CD8-positive, alpha-beta memory T cell (primary cell): ENCODE data around the gene DAB1. TPM values are rescaled to one million over a fixed set of nuclear protein-coding genes. Genes with fewer than 3 reads are reported as not detected.

Experiments
- CTCF ChIA-PET: fragments of 350-600 bp; sonication (Branson Sonifier 250); formaldehyde crosslinking; loops from one replicate; lab custom pipeline; 2021; ENCODE audit warnings: antibody characterized with exemption; lab: Charles Lee
- POLR2A ChIA-PET: fragments of 350-600 bp; sonication (Branson Sonifier 250); formaldehyde crosslinking; loops from one replicate; lab custom pipeline; 2021; ENCODE audit warnings: antibody characterized with exemption; lab: Charles Lee
- DNase-seq, 5 donors: peaks; one replicate each; pipeline versions ENCODE4 v3.0.0 to v3.0.0-alpha.2; 2020 to 2022; ENCODE audit warnings: mixed read lengths in 1 of 5
- H3K27ac ChIP-seq: one replicate; pipeline ENCODE4 v1.7.0; 2013; ENCODE audit warnings: low read depth, mild to moderate bottlenecking, low read length, moderate library complexity
- H3K27me3 ChIP-seq: 2 replicates; pipeline ENCODE4 v1.7.0; 2013; ENCODE audit warnings: low read length, mild to moderate bottlenecking; ENCODE audit not compliant: insufficient read depth, poor library complexity, severe bottlenecking
- H3K36me3 ChIP-seq: 2 replicates; pipeline ENCODE4 v1.7.0; 2013; ENCODE audit warnings: mild to moderate bottlenecking, low read length, moderate library complexity; ENCODE audit not compliant: insufficient read depth
- H3K4me1 ChIP-seq: 2 replicates; pipeline ENCODE4 v1.7.0; 2013; ENCODE audit warnings: mild to moderate bottlenecking, low read length, moderate library complexity; ENCODE audit not compliant: insufficient read depth
- H3K4me3 ChIP-seq: 2 replicates; pipeline ENCODE4 v1.7.0; 2013; ENCODE audit warnings: mild to moderate bottlenecking, low read length
- H3K9me3 ChIP-seq: 2 replicates; pipeline ENCODE4 v1.7.0; 2013; ENCODE audit warnings: mild to moderate bottlenecking, low read length
- H3K27ac Mint-ChIP-seq, 8 donors: one replicate each; pipeline ENCODE4 v1.8.0; 2020 to 2021; ENCODE audit warnings: mixed read lengths in 8 of 8, mild to moderate bottlenecking in 6 of 8, inconsistent platforms in 3 of 8, moderate library complexity in 3 of 8
- H3K27me3 Mint-ChIP-seq, 2 donors: one replicate each; pipeline ENCODE4 v1.8.0; 2020 to 2021; ENCODE audit warnings: mixed read lengths in 2 of 2, mild to moderate bottlenecking in 1 of 2, moderate library complexity in 1 of 2
- H3K36me3 Mint-ChIP-seq, 3 donors: one replicate each; pipeline ENCODE4 v1.8.0; 2020 to 2021; ENCODE audit warnings: mixed read lengths in 3 of 3, inconsistent platforms in 1 of 3, mild to moderate bottlenecking in 1 of 3
- H3K4me1 Mint-ChIP-seq, 3 donors: one replicate each; pipeline ENCODE4 v1.8.0; 2020 to 2021; ENCODE audit warnings: mixed read lengths in 3 of 3, inconsistent platforms in 1 of 3, mild to moderate bottlenecking in 1 of 3
- H3K4me3 Mint-ChIP-seq, 7 donors: one replicate each; pipeline ENCODE4 v1.8.0; 2020 to 2021; ENCODE audit warnings: mixed read lengths in 7 of 7, mild to moderate bottlenecking in 6 of 7, moderate library complexity in 4 of 7, inconsistent platforms in 2 of 7
- H3K9me3 Mint-ChIP-seq, 5 donors: one replicate each; pipeline ENCODE4 v1.8.0; 2020 to 2022; ENCODE audit warnings: mixed read lengths in 5 of 5, mild to moderate bottlenecking in 3 of 5, moderate library complexity in 2 of 5, inconsistent platforms in 1 of 5
- polyA plus RNA-seq: library from polyadenylated mRNA; unstranded; fragments of 300-500 nt; fragmentation: Illumina TruSeq; gene quantifications from one replicate; pipeline ENCODE4 v1.2.3, GENCODE V29; 2021
- total RNA-seq, 2 experiments: library from RNA; stranded (reverse); gene quantifications; one replicate each; pipeline ENCODE4 v1.2.3, GENCODE V29; 2021

Gene DAB1
- total and polyA plus RNA-seq, 3 experiments from 2014 or later: 0.09 to 1.7 TPM; not detected in 1

DNA sequence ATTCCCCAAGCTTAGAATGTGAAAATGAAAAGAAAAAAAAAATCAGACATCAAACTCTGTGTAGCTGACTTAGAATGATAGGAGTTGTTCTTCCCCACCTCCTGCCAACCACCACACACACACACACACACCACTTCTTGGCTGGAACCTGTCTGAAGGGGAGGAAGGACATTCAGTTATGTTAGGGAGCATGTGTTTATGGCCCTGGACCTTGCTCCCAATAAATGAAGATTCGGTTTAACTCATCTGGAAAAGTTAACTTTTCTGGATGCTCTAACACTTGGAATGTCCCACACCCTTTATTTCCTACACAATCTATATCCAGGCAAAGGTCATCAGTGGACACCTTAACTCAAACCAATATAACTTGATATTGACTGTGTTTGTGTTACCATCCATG, 112.4 kb downstream of the DAB1 start:
- peaks cover 14% of the 10 kb centered on the region for H3K4me1 ChIP-seq
- no peak for DNase-seq
- Mint-ChIP-seq H3K4me3 (no peak overlapping the region), H3K27me3 (peaks cover 3% of the 10 kb centered on the region in 2 donors), H3K4me1 (peaks cover 13 to 20% (median 15%) of the 10 kb centered on the region in 3 donors), H3K27ac (peak overlapping the region in 1 of 8 donors; percentile 8), H3K36me3 (no peaks in the 10 kb centered on the region), H3K9me3 (peaks cover 0 to 8% (median 0%) of the 10 kb centered on the region in 5 donors)
- H3K36me3 ChIP-seq: no peaks in the 10 kb centered on the region
- CTCF ChIA-PET: no interaction called here
- H3K9me3 ChIP-seq: no peaks in the 10 kb centered on the region
- POLR2A ChIA-PET: no interaction called here
- no peaks in the 10 kb centered on the region for H3K27me3 ChIP-seq
- no peak overlapping the region for H3K27ac ChIP-seq
- no peak overlapping the region for H3K4me3 ChIP-seq

DNA sequence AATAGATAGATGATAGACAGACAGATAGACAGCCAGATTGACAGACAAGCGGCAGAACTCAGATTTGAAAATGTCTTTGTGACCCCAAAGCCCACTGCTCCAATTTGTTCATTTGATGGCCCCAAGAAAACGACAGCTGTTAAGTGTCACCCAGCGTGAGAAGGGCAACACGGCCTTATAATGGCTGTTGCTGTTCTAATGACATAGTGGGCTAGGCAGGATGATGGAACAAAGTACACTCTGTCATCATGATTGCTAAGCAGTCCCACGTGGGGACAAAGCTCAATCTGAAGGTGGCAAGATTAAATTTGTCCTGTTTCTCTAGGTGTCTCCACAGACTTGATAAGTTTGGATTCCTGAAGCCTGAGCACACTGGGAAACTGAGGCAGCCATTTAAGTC, 112.9 kb downstream of the DAB1 start:
- H3K27me3 Mint-ChIP-seq: peaks cover 3% of the 10 kb centered on the region in 2 donors
- no peak overlapping the region for H3K27ac ChIP-seq
- ChIA-PET POLR2A (no interaction called here), CTCF (no interaction called here)
- H3K4me3 ChIP-seq: no peak overlapping the region
- no peaks in the 10 kb centered on the region for H3K36me3 ChIP-seq
- H3K27me3 ChIP-seq: no peaks in the 10 kb centered on the region
- H3K4me1 ChIP-seq: peaks cover 14% of the 10 kb centered on the region
- peaks cover 13 to 20% (median 18%) of the 10 kb centered on the region in 3 donors for H3K4me1 Mint-ChIP-seq
- no peak overlapping the region for H3K4me3 Mint-ChIP-seq
- no peaks in the 10 kb centered on the region for H3K36me3 Mint-ChIP-seq
- peaks cover 0 to 8% (median 0%) of the 10 kb centered on the region in 5 donors for H3K9me3 Mint-ChIP-seq
- H3K9me3 ChIP-seq: no peaks in the 10 kb centered on the region
- peak overlapping the region in 1 of 8 donors; percentile 69 for H3K27ac Mint-ChIP-seq
- no peak for DNase-seq

DNA sequence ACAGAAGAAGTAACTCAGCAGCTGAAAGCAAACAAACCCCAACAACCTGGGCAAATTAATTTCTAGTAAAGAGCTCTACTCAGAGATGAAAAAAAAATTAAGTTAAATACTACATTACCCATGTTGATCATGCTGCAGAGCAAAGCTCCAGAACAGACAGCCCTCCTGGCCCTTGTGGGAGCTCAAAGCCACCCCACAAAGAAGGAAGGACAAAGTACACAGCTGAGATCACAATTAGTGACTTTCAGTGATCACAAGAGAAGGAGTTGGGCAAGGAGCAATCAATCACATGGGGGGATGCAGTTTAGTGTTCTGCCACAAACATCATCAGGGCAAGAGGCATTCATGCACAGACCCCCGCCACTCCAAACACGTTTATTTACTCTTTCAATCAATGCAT, 114.2 kb downstream of the DAB1 start:
- Mint-ChIP-seq H3K4me1 (peaks cover 13 to 21% (median 20%) of the 10 kb centered on the region in 3 donors), H3K27me3 (peaks cover 3% of the 10 kb centered on the region in 2 donors), H3K36me3 (no peaks in the 10 kb centered on the region), H3K4me3 (no peak overlapping the region), H3K27ac (peak overlapping the region in 6 of 8 donors; percentile 8 to 70 (median 54)), H3K9me3 (peaks cover 0 to 8% (median 0%) of the 10 kb centered on the region in 5 donors)
- Histone ChIP-seq H3K4me3 (no peak overlapping the region), H3K27me3 (no peaks in the 10 kb centered on the region), H3K27ac (no peak overlapping the region), H3K36me3 (no peaks in the 10 kb centered on the region), H3K9me3 (no peaks in the 10 kb centered on the region), H3K4me1 (peaks cover 14% of the 10 kb centered on the region)
- CTCF ChIA-PET: no interaction called here
- no peak for DNase-seq
- POLR2A ChIA-PET: no interaction called here

DNA sequence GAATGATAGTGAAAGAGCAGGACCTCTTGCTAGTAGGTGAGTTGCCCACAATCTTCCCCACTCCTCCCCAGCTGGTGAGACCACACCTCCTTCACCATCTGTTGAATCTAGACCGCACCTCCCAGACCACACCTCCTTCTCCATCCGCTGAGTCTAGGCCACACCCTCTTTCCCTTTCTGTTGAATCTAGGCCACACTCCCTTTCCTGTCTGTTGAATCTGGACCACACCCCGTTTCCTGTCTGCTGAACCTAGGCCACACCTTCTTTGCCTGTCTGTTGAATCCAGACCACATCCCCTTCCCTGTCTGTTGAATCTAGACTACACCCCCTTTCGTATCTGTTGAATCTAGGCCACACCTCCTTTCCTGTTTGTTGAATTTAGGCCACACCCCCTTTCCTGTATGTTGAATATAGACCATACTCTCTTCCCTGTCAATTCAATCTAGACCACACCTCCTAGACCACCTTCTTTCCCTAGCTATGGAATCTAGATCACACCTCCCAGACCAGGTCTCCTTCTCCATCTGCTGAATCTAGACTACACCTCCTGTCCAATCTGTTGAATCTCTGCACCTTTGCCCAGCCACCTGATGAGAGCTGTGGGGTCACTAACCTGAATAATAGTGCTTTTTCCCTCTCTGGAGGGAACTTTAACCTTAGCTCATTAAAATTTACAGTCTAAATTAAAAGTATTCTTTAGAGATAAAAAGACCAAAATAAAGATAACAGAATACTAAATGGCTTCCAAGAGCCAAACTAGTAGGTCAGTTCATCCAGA, 116.3 kb downstream of the DAB1 start:
- Histone ChIP-seq H3K4me1 (peaks cover 14% of the 10 kb centered on the region), H3K9me3 (no peaks in the 10 kb centered on the region), H3K27ac (no peak overlapping the region), H3K4me3 (no peak overlapping the region), H3K36me3 (no peaks in the 10 kb centered on the region), H3K27me3 (no peaks in the 10 kb centered on the region)
- CTCF ChIA-PET: interaction anchor here (0.6 kb wide), 1 partner anchor 129 kb away, joined by 3 read pairs; no protein-coding TSS in a partner anchor
- Mint-ChIP-seq H3K36me3 (no peaks in the 10 kb centered on the region), H3K27me3 (peaks cover 3 to 4% of the 10 kb centered on the region in 2 donors), H3K9me3 (peaks cover 0 to 8% (median 2%) of the 10 kb centered on the region in 5 donors), H3K27ac (peak overlapping the region; percentile 61 to 97 (median 88)), H3K4me1 (peaks cover 13 to 21% (median 20%) of the 10 kb centered on the region in 3 donors), H3K4me3 (peak overlapping the region; percentile 4 to 81 (median 69))
- DNase-seq: peak; percentile 51 to 84 (median 75)
- POLR2A ChIA-PET: no interaction called here

DNA sequence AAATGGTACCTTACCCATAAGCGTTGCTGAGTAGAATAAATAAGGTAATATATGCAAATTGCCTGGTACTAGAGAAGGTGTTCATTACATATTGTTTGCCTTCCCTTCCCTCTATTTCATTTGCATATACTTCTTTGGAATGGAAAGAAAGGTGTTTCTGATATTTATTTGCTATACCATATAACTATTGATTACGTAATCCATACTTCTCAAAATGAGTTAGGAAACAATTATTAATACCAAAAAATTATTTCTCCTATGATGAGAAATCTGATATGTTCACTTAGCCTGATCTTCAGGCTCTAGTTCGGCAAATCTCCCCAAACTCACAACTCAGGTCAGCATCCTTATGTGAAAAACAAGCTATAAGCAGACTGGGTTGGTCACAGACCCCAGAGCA, 119.3 kb downstream of the DAB1 start:
- peaks cover 0 to 8% (median 3%) of the 10 kb centered on the region in 5 donors for H3K9me3 Mint-ChIP-seq
- peaks cover 13 to 21% (median 14%) of the 10 kb centered on the region in 3 donors for H3K4me1 Mint-ChIP-seq
- H3K27me3 Mint-ChIP-seq: peaks cover 0 to 4% of the 10 kb centered on the region in 2 donors
- no peak overlapping the region for H3K4me3 Mint-ChIP-seq
- H3K27ac ChIP-seq: no peak overlapping the region
- peaks cover 14% of the 10 kb centered on the region for H3K4me1 ChIP-seq
- H3K4me3 ChIP-seq: no peak overlapping the region
- H3K27me3 ChIP-seq: no peaks in the 10 kb centered on the region
- H3K36me3 ChIP-seq: no peaks in the 10 kb centered on the region
- no peak for DNase-seq
- H3K9me3 ChIP-seq: no peaks in the 10 kb centered on the region
- ChIA-PET POLR2A (no interaction called here), CTCF (no interaction called here)
- peaks cover 0 to 3% (median 0%) of the 10 kb centered on the region in 3 donors for H3K36me3 Mint-ChIP-seq
- H3K27ac Mint-ChIP-seq: peak overlapping the region in 1 of 8 donors; percentile 66

DNA sequence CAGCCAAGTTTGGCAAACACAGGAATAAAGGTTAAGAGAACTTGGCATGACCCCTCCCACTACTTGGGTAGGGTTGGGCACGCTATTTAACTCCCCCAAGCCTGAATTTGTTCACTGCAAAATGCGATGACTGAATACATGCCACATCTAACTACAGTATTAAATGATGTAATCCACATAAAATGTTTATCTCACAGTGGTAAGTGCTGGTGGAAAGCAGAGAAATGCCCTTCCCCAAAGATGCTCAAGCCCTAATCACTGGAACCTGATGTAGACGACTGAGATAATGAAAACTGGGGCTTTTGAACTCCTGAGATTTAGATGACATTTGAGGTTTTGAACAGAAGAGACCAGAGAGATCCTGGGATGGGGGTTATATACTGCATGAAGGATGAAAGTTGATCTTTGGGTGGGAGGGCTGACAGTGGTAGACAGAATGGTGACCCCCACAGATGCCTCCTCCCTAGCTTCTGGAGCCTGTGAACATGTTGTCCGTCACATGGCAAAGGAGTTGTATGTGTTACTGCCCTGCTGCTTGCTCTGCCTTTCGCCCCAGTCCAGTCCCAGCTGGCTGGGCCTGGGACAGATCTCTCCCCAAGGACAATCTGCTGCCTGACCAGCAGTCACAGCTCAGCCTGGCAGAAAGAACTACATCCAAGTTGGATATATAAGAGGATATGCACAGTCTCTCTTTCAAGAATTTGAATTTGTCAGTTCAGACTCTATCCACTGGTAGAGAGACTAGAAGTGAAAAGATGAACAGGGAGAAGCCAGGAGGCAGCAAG, 120.9 kb downstream of the DAB1 start:
- peaks cover 0 to 3% (median 0%) of the 10 kb centered on the region in 3 donors for H3K36me3 Mint-ChIP-seq
- no peaks in the 10 kb centered on the region for H3K27me3 ChIP-seq
- H3K27ac Mint-ChIP-seq: no peak overlapping the region
- H3K9me3 ChIP-seq: no peaks in the 10 kb centered on the region
- peaks cover 0 to 2% of the 10 kb centered on the region in 2 donors for H3K27me3 Mint-ChIP-seq
- ChIA-PET POLR2A (no interaction called here), CTCF (no interaction called here)
- peak overlapping the region in 1 of 7 donors; percentile 9 for H3K4me3 Mint-ChIP-seq
- no peak overlapping the region for H3K4me3 ChIP-seq
- no peak for DNase-seq
- no peak overlapping the region for H3K27ac ChIP-seq
- H3K9me3 Mint-ChIP-seq: peaks cover 0 to 8% (median 3%) of the 10 kb centered on the region in 5 donors
- H3K4me1 ChIP-seq: peaks cover 12% of the 10 kb centered on the region
- peaks cover 13 to 18% (median 14%) of the 10 kb centered on the region in 3 donors for H3K4me1 Mint-ChIP-seq
- no peaks in the 10 kb centered on the region for H3K36me3 ChIP-seq

DNA sequence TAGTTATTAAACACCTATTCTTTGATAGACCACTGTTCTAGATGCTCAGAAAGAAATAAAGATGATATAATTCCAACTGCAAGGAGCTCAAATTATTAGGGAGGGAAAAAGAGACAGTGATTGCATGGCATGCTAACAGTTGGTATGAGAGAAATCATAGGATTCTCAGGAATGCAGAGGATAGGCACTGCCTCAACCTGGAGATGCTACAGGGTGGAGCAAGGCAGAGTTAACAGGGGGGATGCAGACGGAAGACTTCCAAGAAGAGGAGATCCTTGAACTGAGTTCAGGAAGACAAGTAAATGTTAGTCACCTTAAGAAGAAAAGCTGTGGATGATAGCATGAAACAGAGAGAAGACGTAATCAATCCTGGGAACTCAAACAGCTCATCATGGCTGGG, 123.7 kb downstream of the DAB1 start:
- Histone ChIP-seq H3K27ac (no peak overlapping the region), H3K4me1 (no peaks in the 10 kb centered on the region), H3K4me3 (no peak overlapping the region), H3K27me3 (no peaks in the 10 kb centered on the region), H3K36me3 (no peaks in the 10 kb centered on the region), H3K9me3 (no peaks in the 10 kb centered on the region)
- H3K4me3 Mint-ChIP-seq: no peak overlapping the region
- H3K36me3 Mint-ChIP-seq: peaks cover 0 to 5% (median 0%) of the 10 kb centered on the region in 3 donors
- peaks cover 0 to 5% (median 0%) of the 10 kb centered on the region in 5 donors for H3K9me3 Mint-ChIP-seq
- peaks cover 0 to under 1% (median 0%) of the 10 kb centered on the region in 3 donors for H3K4me1 Mint-ChIP-seq
- CTCF ChIA-PET: no interaction called here
- DNase-seq: no peak
- POLR2A ChIA-PET: no interaction called here
- H3K27ac Mint-ChIP-seq: no peak overlapping the region
- peaks cover 0 to 2% of the 10 kb centered on the region in 2 donors for H3K27me3 Mint-ChIP-seq
